Erythroblast (primary cell): ENCODE measurements around the gene TSEN15.
"Not testable (repeated sequence)": the region's sequence is repeated elsewhere in the genome, so short reads cannot be mapped to it uniquely, and the experiment has no call there.

Experiments used
- GATA1 ChIP-seq: IDR thresholded peaks from 2 replicates; pipeline ENCODE4 v1.6.1; 2011; ENCODE audit warnings: low read depth, mild to moderate bottlenecking, control low read depth, low read length, moderate library complexity
- POLR2A ChIP-seq: IDR thresholded peaks from 2 replicates; pipeline ENCODE4 v1.6.1; 2011; ENCODE audit warnings: mild to moderate bottlenecking, low read length

GRCh38 chr1:184096580-184096979 lies 45.0 kb downstream of the TSEN15 start:
- not testable (repeated sequence) for TF ChIP-seq POLR2A, GATA1
